ENCODE data around the gene AUTS2.

DNA sequence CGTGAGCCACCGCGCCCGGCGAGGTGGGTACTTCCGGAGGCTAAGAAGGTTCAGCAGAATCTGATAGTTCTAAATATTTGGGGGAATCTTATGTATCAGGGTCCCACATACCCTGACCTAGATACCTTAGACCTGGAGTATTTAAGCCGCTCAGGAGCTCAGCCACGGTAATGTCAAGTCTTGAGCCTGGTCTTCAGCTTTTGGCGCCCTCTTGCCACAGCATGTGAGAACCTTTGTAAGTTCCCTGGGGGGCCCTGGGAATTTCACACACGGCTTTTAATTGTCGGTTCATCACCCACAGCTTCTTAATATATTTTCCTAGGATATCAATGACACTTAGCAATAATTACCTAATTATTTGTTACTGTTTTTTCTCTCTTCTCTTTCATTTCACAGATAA, 1209.4 kb downstream of the AUTS2 start:
- TF ChIP-seq, protein P1, sequence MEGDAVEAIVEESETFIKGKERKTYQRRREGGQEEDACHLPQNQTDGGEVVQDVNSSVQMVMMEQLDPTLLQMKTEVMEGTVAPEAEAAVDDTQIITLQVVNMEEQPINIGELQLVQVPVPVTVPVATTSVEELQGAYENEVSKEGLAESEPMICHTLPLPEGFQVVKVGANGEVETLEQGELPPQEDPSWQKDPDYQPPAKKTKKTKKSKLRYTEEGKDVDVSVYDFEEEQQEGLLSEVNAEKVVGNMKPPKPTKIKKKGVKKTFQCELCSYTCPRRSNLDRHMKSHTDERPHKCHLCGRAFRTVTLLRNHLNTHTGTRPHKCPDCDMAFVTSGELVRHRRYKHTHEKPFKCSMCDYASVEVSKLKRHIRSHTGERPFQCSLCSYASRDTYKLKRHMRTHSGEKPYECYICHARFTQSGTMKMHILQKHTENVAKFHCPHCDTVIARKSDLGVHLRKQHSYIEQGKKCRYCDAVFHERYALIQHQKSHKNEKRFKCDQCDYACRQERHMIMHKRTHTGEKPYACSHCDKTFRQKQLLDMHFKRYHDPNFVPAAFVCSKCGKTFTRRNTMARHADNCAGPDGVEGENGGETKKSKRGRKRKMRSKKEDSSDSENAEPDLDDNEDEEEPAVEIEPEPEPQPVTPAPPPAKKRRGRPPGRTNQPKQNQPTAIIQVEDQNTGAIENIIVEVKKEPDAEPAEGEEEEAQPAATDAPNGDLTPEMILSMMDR (IDR thresholded peaks at IDR 0.05), result no peak
- TF ChIP-seq POLR2A (IDR thresholded peaks at IDR 0.05), result no peak

Data from breast epithelium (tissue), 3 donors.